Peyer's patch (tissue), 4 donors: ENCODE results near the gene KIAA0586. TPM values are rescaled to one million over a fixed set of nuclear protein-coding genes. Genes with fewer than 3 reads are reported as not detected.
"Not testable (repeated sequence)": the region's sequence is repeated elsewhere in the genome, so short reads cannot be mapped to it uniquely, and the experiment has no call there.

Experiments used
- DNase-seq, 3 donors: peaks; one replicate each; pipeline ENCODE4 v3.0.0-alpha.2; 2017 to 2019
- H3K27ac ChIP-seq, 4 donors: fragments of 200-600 bp; sonication (generic); one replicate each; pipeline ENCODE4 v1.5.1; 2016 to 2019
- H3K27me3 ChIP-seq, 2 donors: fragments of 200-600 bp; sonication (generic); one replicate each; pipeline ENCODE4 v1.5.1; 2019
- H3K36me3 ChIP-seq, 3 donors: fragments of 200-600 bp; sonication (generic); one replicate each; pipeline ENCODE4 v1.5.1; 2016 to 2019
- H3K4me1 ChIP-seq, 4 donors: fragments of 200-600 bp; sonication (generic); one replicate each; pipeline ENCODE4 v1.5.1; 2016 to 2019
- H3K4me3 ChIP-seq, 4 donors: fragments of 200-600 bp; sonication (generic); 1 replicate in 3 of 4; 2 replicates in 1 of 4; pipeline ENCODE4 v1.5.1; 2016 to 2019; ENCODE audit warnings: mild to moderate bottlenecking in 1 of 4
- H3K9me3 ChIP-seq, 4 donors: fragments of 200-600 bp; sonication (generic); one replicate each; pipeline ENCODE4 v1.5.1; 2016 to 2019; ENCODE audit warnings: mild to moderate bottlenecking in 1 of 4
- POLR2A ChIP-seq, 2 donors: fragments of 450-650 bp; IDR thresholded peaks; one replicate each; pipeline ENCODE4 v1.5.1; 2017; ENCODE audit warnings: antibody characterized with exemption in 2 of 2, mild to moderate bottlenecking in 2 of 2, moderate library complexity in 2 of 2
- total RNA-seq, 4 donors: library from RNA; depleted of rRNA; stranded (reverse); fragments of >200 nt; gene quantifications; one replicate each; pipeline ENCODE4 v1.1.0, GENCODE V29; 2016
- TF ChIP-seq, protein P1 (sequence below), 6 experiments: fragments of 450-650 bp in 4 of 6; fragments of 200-600 bp in 2 of 6; sonication (generic) in 1 of 6; IDR thresholded peaks; one replicate each; pipeline ENCODE4 v1.5.1; 2017 to 2019; ENCODE audit warnings: antibody characterized with exemption in 6 of 6, mild to moderate bottlenecking in 3 of 6, moderate library complexity in 1 of 6

KIAA0586 gene
- total RNA-seq, 4 donors from 2014 or later = 11.7 to 22.3 (median 19.3) TPM

- Histone ChIP-seq H3K4me3 (no peak overlapping the region), H3K27ac (no peak overlapping the region), H3K36me3 (no peaks in the 10 kb centered on the region), H3K9me3 (no peaks in the 10 kb centered on the region), H3K4me1 (peaks cover 0 to 5% (median 2%) of the 10 kb centered on the region in 4 donors), H3K27me3 (no peaks in the 10 kb centered on the region)
- DNase-seq = no peak
- TF ChIP-seq POLR2A (IDR thresholded peaks at IDR 0.05) = no peak
- TF ChIP-seq, protein P1, sequence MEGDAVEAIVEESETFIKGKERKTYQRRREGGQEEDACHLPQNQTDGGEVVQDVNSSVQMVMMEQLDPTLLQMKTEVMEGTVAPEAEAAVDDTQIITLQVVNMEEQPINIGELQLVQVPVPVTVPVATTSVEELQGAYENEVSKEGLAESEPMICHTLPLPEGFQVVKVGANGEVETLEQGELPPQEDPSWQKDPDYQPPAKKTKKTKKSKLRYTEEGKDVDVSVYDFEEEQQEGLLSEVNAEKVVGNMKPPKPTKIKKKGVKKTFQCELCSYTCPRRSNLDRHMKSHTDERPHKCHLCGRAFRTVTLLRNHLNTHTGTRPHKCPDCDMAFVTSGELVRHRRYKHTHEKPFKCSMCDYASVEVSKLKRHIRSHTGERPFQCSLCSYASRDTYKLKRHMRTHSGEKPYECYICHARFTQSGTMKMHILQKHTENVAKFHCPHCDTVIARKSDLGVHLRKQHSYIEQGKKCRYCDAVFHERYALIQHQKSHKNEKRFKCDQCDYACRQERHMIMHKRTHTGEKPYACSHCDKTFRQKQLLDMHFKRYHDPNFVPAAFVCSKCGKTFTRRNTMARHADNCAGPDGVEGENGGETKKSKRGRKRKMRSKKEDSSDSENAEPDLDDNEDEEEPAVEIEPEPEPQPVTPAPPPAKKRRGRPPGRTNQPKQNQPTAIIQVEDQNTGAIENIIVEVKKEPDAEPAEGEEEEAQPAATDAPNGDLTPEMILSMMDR (IDR thresholded peaks at IDR 0.05) = no peak
Measured at GRCh38 chr14:58398495-58398894, 29.0 kb upstream of the KIAA0586 start.

- Histone ChIP-seq H3K4me1 (peaks cover 0 to 5% (median 2%) of the 10 kb centered on the region in 4 donors), H3K27ac (no peak overlapping the region), H3K36me3 (no peaks in the 10 kb centered on the region), H3K4me3 (no peak overlapping the region), H3K9me3 (no peaks in the 10 kb centered on the region), H3K27me3 (no peaks in the 10 kb centered on the region)
- DNase-seq = no peak
- no peak for TF ChIP-seq POLR2A (IDR thresholded peaks at IDR 0.05)
Measured at GRCh38 chr14:58398895-58399294, 28.6 kb upstream of the KIAA0586 start.

DNA sequence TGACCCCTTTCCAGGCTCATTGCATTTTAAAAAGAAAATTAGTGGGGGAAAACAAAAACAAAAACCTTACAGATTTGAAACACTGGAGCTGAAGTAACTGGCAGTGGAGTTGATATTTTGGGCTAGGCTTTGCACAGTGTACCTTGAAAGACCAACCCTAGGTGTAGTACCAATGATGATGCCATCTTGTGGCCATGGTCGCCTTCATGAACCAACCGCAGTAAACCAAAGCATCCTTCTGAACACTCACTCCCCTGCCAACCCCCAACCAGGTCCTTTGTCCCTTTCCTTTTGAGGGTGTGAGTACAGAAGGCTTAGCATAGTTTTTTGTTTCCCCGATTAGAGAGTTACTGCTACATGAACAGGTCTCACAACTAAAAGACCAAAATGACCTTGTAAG is 25.9 kb upstream of the KIAA0586 start:
- Histone ChIP-seq H3K4me3 (no peak overlapping the region), H3K36me3 (no peaks in the 10 kb centered on the region), H3K9me3 (no peaks in the 10 kb centered on the region), H3K4me1 (peaks cover 0 to 2% (median 0%) of the 10 kb centered on the region in 4 donors), H3K27ac (no peak overlapping the region), H3K27me3 (no peaks in the 10 kb centered on the region)
- DNase-seq = no peak
- TF ChIP-seq, protein P1 (IDR thresholded peaks at IDR 0.05) = no peak
- no peak for TF ChIP-seq POLR2A (IDR thresholded peaks at IDR 0.05)

DNA sequence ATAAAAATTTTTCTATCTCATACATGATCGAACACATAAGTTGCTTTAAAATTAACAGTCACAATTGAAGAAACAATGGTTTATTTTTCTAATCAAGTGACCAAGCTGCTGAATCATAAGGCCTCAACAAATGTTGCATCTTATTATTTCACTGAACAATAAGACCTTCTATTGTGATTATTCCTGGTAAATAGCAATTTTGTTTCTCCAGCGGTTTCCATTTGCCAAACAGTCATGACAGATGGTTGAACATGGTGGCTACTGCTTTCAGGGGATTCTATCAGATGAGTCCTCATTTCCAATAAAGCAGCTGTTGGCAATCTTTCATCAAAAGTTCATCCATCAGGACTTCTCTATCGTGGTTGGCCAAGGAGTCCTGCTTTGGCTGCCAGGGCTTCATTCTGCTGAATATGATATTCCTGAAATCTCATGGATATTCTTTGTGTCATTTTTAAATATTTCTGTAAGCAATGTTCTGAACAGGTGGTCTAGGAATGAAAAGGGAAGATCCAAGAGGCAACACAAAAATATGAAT is 18.8 kb upstream of the KIAA0586 start:
- Histone ChIP-seq H3K4me1 (no peaks in the 10 kb centered on the region), H3K27me3 (no peaks in the 10 kb centered on the region)

DNA sequence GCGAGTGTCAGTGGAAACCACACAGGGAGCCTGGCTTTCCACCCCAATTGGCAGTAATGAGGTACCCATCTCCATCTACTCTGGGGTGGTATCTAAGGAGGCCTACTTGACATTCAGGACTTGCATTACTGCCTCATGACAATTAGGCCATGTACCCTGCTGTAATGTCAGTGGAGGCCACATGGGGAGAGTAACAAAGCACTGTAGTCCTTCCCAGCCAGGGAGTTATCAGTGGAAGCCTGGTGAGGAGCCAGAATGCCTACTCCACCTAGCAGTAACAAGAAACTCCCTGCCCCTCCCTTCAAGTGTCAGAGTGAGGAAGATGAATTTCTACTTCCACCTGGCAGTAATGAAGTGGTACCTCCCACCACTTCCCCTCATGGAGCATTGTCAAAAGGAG is 12.7 kb upstream of the KIAA0586 start:
- Histone ChIP-seq H3K4me1 (no peaks in the 10 kb centered on the region), H3K27ac (no peak overlapping the region), H3K36me3 (peaks cover 0 to 53% (median 0%) of the 10 kb centered on the region in 3 donors), H3K27me3 (no peaks in the 10 kb centered on the region), H3K4me3 (no peak overlapping the region), H3K9me3 (no peaks in the 10 kb centered on the region)
- no peak for TF ChIP-seq POLR2A (IDR thresholded peaks at IDR 0.05)
- TF ChIP-seq, protein P1 (IDR thresholded peaks at IDR 0.05) = no peak
- DNase-seq = no peak

More for the DNA sequence above, 18.8 kb upstream of the KIAA0586 start:
- Histone ChIP-seq H3K4me3 (no peak overlapping the region), H3K36me3 (peaks cover 0 to 54% (median 0%) of the 10 kb centered on the region in 3 donors), H3K9me3 (no peaks in the 10 kb centered on the region), H3K27ac (no peak overlapping the region)
- TF ChIP-seq POLR2A (IDR thresholded peaks at IDR 0.05) = no peak
- TF ChIP-seq, protein P1 (IDR thresholded peaks at IDR 0.05) = no peak
- no peak for DNase-seq

DNA sequence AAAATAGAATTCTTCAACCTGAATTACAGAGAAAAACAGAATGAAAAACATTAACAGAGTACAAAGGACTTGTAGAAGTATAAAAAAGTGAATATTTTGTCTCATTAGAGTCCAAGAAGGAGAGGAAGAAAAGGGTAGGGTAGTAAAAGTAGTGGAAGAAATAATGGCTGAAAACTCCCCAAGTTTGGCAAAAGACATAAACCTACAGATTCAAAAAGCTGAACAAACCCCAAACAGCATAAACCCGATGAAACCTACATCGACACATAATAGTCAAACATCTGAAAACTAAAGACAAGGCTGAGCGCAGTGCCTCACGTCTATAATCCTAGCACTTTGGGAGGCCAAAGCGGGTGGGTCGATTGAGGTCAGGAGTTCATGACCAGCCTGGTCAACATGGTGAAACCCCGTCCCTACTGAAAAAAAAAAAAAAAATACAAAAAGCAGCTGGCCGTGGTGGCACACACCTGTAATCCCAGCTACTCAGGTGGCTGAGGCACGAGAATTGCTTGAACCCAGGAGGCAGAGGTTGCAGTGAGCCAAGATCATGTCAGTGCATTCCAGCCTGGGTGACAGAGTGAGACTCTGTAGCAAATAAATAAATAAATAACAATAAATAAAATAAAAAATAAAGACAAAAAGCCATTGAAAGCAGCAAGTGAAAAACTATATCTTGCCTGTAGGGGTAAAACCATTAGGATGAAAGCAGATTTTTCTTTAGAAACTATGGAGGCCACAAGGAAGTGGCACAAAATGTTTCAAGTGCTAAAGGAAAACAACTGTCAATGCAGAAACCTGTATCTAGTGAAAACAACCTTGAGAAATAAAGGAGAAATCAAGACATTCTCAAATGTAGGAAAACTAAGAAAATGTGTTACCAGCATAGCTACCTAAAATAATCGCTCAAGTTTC is 11.6 kb upstream of the KIAA0586 start:
- peaks cover 0 to 43% (median 0%) of the 10 kb centered on the region in 3 donors for H3K36me3 ChIP-seq
- H3K27me3 ChIP-seq = no peaks in the 10 kb centered on the region
- H3K4me1 ChIP-seq = no peaks in the 10 kb centered on the region
- H3K9me3 ChIP-seq = no peaks in the 10 kb centered on the region
- H3K4me3 ChIP-seq = no peak overlapping the region
- no peak overlapping the region for H3K27ac ChIP-seq
- no peak for DNase-seq
- no peak for TF ChIP-seq POLR2A (IDR thresholded peaks at IDR 0.05)
- TF ChIP-seq, protein P1 (IDR thresholded peaks at IDR 0.05) = no peak

GRCh38 chr14:58416934-58417333 is 10.6 kb upstream of the KIAA0586 start:
- not testable (repeated sequence) for H3K9me3 ChIP-seq, H3K4me1 ChIP-seq, H3K27ac ChIP-seq, DNase-seq, H3K4me3 ChIP-seq, H3K27me3 ChIP-seq
- peaks cover 0 to 33% (median 0%) of the 10 kb centered on the region in 3 donors for H3K36me3 ChIP-seq
